CD14-positive monocyte (primary cell): ENCODE data around the gene TMEM187. TPM values are rescaled to one million over a fixed set of nuclear protein-coding genes. Genes with fewer than 3 reads are reported as not detected.
A peak's percentile ranks its signal among the peaks of the same experiment; 100 is the strongest.

Experiments
- DNase-seq, 3 donors: peaks; one replicate each; pipeline ENCODE4 v3.0.0-alpha.2; 2011 to 2022
- H2AFZ ChIP-seq: 2 replicates; pipeline ENCODE4 v1.6.0; 2012; ENCODE audit warnings: mild to moderate bottlenecking, low read depth, low read length, inconsistent platforms; ENCODE audit not compliant: insufficient read depth, poor library complexity, severe bottlenecking
- H3K27ac ChIP-seq, 2 donors: 1 replicate in 1 of 2; 2 replicates in 1 of 2; pipeline ENCODE4 v1.5.1; 2012 to 2013; ENCODE audit warnings: low read length in 2 of 2, control low read depth in 1 of 2, inconsistent platforms in 1 of 2, low read depth in 1 of 2, mild to moderate bottlenecking in 1 of 2
- H3K27me3 ChIP-seq, 2 donors: one replicate each; pipeline versions ENCODE4 v1.6.0 to v1.6.1; 2011 to 2013; ENCODE audit warnings: low read length in 2 of 2; ENCODE audit not compliant: control insufficient read depth in 2 of 2, insufficient read depth in 2 of 2
- H3K36me3 ChIP-seq, 2 donors: replicated peaks in 1 of 2; 1 replicate in 1 of 2; 2 replicates in 1 of 2; pipeline versions ENCODE4 v1.5.1 to v1.6.1; 2012 to 2013; ENCODE audit warnings: low read length in 2 of 2, control low read depth in 1 of 2, inconsistent platforms in 1 of 2, mild to moderate bottlenecking in 1 of 2; ENCODE audit not compliant: insufficient read depth in 2 of 2, control insufficient read depth in 1 of 2
- H3K4me1 ChIP-seq, 2 donors: 1 replicate in 1 of 2; 2 replicates in 1 of 2; pipeline versions ENCODE4 v1.5.1 to v1.6.1; 2012 to 2013; ENCODE audit warnings: low read length in 2 of 2, control low read depth in 1 of 2, inconsistent platforms in 1 of 2, mild to moderate bottlenecking in 1 of 2, moderate library complexity in 1 of 2; ENCODE audit not compliant: insufficient read depth in 2 of 2, control insufficient read depth in 1 of 2
- H3K4me2 ChIP-seq: replicated peaks from 2 replicates; pipeline ENCODE3; 2012; ENCODE audit warnings: low read length, moderate library complexity, mild to moderate bottlenecking; ENCODE audit not compliant: poor library complexity, severe bottlenecking; ENCODE audit errors: extremely low read depth
- H3K4me3 ChIP-seq, 3 experiments: fragments of 200-600 bp in 1 of 3; sonication (generic) in 1 of 3; replicated peaks in 1 of 3; 1 replicate in 2 of 3; 2 replicates in 1 of 3; pipeline ENCODE4 v1.5.1; 2011 to 2013; ENCODE audit warnings: low read length in 3 of 3, mild to moderate bottlenecking in 3 of 3, control low read depth in 2 of 3, low read depth in 2 of 3, inconsistent platforms in 1 of 3, moderate library complexity in 1 of 3
- H3K79me2 ChIP-seq: 2 replicates; pipeline ENCODE4 v1.6.0; 2012; ENCODE audit warnings: mild to moderate bottlenecking, control low read depth, inconsistent platforms, low read length, moderate library complexity; ENCODE audit not compliant: insufficient read depth
- H3K9ac ChIP-seq: 2 replicates; pipeline ENCODE4 v1.6.0; 2017; ENCODE audit warnings: low read length, mild to moderate bottlenecking; ENCODE audit not compliant: insufficient read depth, poor library complexity, severe bottlenecking
- H3K9me3 ChIP-seq, 2 donors: replicated peaks in 1 of 2; 1 replicate in 1 of 2; 2 replicates in 1 of 2; pipeline versions ENCODE4 v1.5.1 to v1.6.1; 2012 to 2013; ENCODE audit warnings: low read length in 2 of 2, control low read depth in 1 of 2; ENCODE audit not compliant: control insufficient read depth in 1 of 2, insufficient read depth in 1 of 2
- H4K20me1 ChIP-seq: 2 replicates; pipeline ENCODE4 v1.6.0; 2012; ENCODE audit warnings: mild to moderate bottlenecking, low read length, control low read depth, moderate library complexity; ENCODE audit not compliant: insufficient read depth
- H3K27ac Mint-ChIP-seq, 7 donors: one replicate each; pipeline ENCODE4 v1.8.0; 2020; ENCODE audit warnings: mild to moderate bottlenecking in 7 of 7, mixed read lengths in 7 of 7, moderate library complexity in 6 of 7, inconsistent platforms in 2 of 7
- H3K27me3 Mint-ChIP-seq, 3 donors: one replicate each; pipeline ENCODE4 v1.8.0; 2021 to 2022; ENCODE audit warnings: low read depth in 3 of 3, mild to moderate bottlenecking in 3 of 3, mixed read lengths in 3 of 3, moderate library complexity in 3 of 3, inconsistent platforms in 1 of 3
- H3K36me3 Mint-ChIP-seq, 2 donors: one replicate each; pipeline ENCODE4 v1.8.0; 2020; ENCODE audit warnings: mixed read lengths in 2 of 2, inconsistent platforms in 1 of 2, mild to moderate bottlenecking in 1 of 2
- H3K4me1 Mint-ChIP-seq: one replicate; pipeline ENCODE4 v1.8.0; 2020; ENCODE audit warnings: mild to moderate bottlenecking, mixed read lengths
- H3K4me3 Mint-ChIP-seq, 2 donors: one replicate each; pipeline ENCODE4 v1.8.0; 2020; ENCODE audit warnings: mild to moderate bottlenecking in 2 of 2, mixed read lengths in 2 of 2, moderate library complexity in 1 of 2
- H3K9me3 Mint-ChIP-seq, 7 donors: one replicate each; pipeline ENCODE4 v1.8.0; 2020 to 2022; ENCODE audit warnings: mixed read lengths in 7 of 7, mild to moderate bottlenecking in 6 of 7, moderate library complexity in 6 of 7, inconsistent platforms in 2 of 7
- CTCF ChIP-seq: fragments of 200-600 bp; IDR thresholded peaks from one replicate; pipeline ENCODE4 v1.8.0; 2022; ENCODE audit warnings: antibody characterized with exemption, mild to moderate bottlenecking
- WGBS: methylation state at CpG from one replicate; pipeline ENCODE4 v1.1.5; 2013; ENCODE audit warnings: missing lambda C conversion rate; ENCODE audit not compliant: insufficient coverage; 5-methylcytosine and 5-hydroxymethylcytosine counted together
- intact Hi-C, 2 donors: fragments of 100-400 bp; cut with micrococcal nuclease; formaldehyde crosslinking; loops; one replicate each; pipeline versions ENCODE4 v1.15.0 to v1.15.1; 2023
- polyA plus RNA-seq, 3 donors: library from polyadenylated mRNA; depleted of rRNA in 1 of 3; unstranded in 2 of 3; stranded (reverse) in 1 of 3; fragments of 300-500 nt in 2 of 3; fragments of >200 nt in 1 of 3; fragmentation: Illumina TruSeq in 2 of 3; gene quantifications; 1 replicate in 2 of 3; 2 replicates in 1 of 3; pipeline ENCODE4 v1.2.3, GENCODE V29; 2012 to 2021

TMEM187 gene
- polyA plus RNA-seq, 3 donors, result 2.8 to 10.3 (median 4.9) TPM

GRCh38 chrX:154000051-154000450 lies 27.5 kb downstream of the TMEM187 start:
- peaks cover 36% of the 10 kb centered on the region for H3K4me1 Mint-ChIP-seq
- H3K79me2 ChIP-seq, result no peaks in the 10 kb centered on the region
- no peak for TF ChIP-seq CTCF
- no peak overlapping the region for H2AFZ ChIP-seq
- no peaks in the 10 kb centered on the region for H4K20me1 ChIP-seq
- H3K9me3 ChIP-seq, result peaks cover 0 to 5% of the 10 kb centered on the region in 2 donors
- DNase-seq, result peak in 1 of 3 donors; percentile 39
- peaks cover 0 to 55% (median 0%) of the 10 kb centered on the region in 3 donors for H3K27me3 Mint-ChIP-seq
- peaks cover 0 to 3% of the 10 kb centered on the region in 2 donors for H3K36me3 Mint-ChIP-seq
- no peak overlapping the region for H3K9ac ChIP-seq
- H3K27me3 ChIP-seq, result peaks cover 0 to 13% of the 10 kb centered on the region in 2 donors
- H3K27ac Mint-ChIP-seq, result peak overlapping the region in 4 of 7 donors; percentile 26 to 76 (median 45)
- WGBS, result no CpG with 5 or more reads among the region's 5 CpGs
- H3K4me3 Mint-ChIP-seq, result no peak overlapping the region
- peaks cover 0 to 6% (median 0%) of the 10 kb centered on the region in 7 donors for H3K9me3 Mint-ChIP-seq
- peaks cover 42 to 43% of the 10 kb centered on the region in 2 donors for H3K4me1 ChIP-seq
- no peaks in the 10 kb centered on the region for H3K36me3 ChIP-seq
- H3K27ac ChIP-seq, result no peak overlapping the region
- intact Hi-C loops, result no loop called here
- H3K4me2 ChIP-seq, result peak overlapping the region; percentile 19
- no peak overlapping the region for H3K4me3 ChIP-seq

- Mint-ChIP-seq H3K4me3 (peak overlapping the region; percentile 66 to 88), H3K4me1 (peaks cover 40% of the 10 kb centered on the region), H3K27me3 (peaks cover 0 to 53% (median 0%) of the 10 kb centered on the region in 3 donors), H3K27ac (peak overlapping the region; percentile 93 to 97 (median 95)), H3K36me3 (peaks cover 10 to 12% of the 10 kb centered on the region in 2 donors), H3K9me3 (peaks cover 0 to 9% (median 0%) of the 10 kb centered on the region in 7 donors)
- DNase-seq, result peak; percentile 75 to 88 (median 81)
- Histone ChIP-seq H3K4me2 (peak overlapping the region; percentile 72), H3K4me1 (peaks cover 43 to 47% of the 10 kb centered on the region in 2 donors), H2AFZ (peak overlapping the region; percentile 37), H3K79me2 (no peaks in the 10 kb centered on the region), H3K9ac (peak overlapping the region; percentile 53), H3K9me3 (peaks cover 0 to 5% of the 10 kb centered on the region in 2 donors), H3K36me3 (peaks cover 0 to 7% of the 10 kb centered on the region in 2 donors), H3K27ac (peak overlapping the region; percentile 83 to 91), H3K27me3 (peaks cover 0 to 3% of the 10 kb centered on the region in 2 donors), H4K20me1 (no peaks in the 10 kb centered on the region), H3K4me3 (peak overlapping the region in 2 of 3 experiments; percentile 26 to 66)
- intact Hi-C loops, result no loop called here
- WGBS, result 0% methylated on average over 8 of the region's 17 CpGs
- TF ChIP-seq CTCF, result no peak
These were observed 29.7 kb downstream of the TMEM187 start for GRCh38 chrX:154002215-154002719.
